HEK293T (cell line): ENCODE results near the gene DNMT1.
"Not testable (repeated sequence)": the region's sequence is repeated elsewhere in the genome, so short reads cannot be mapped to it uniquely, and the experiment has no call there.

ENCODE experiments used
- CTCF ChIA-PET: fragments of 350-600 bp; formaldehyde crosslinking; extraction: SDS; loops from one replicate; lab custom pipeline; 2021; ENCODE audit warnings: antibody characterized with exemption, inconsistent platforms; lab: Yijun Ruan, JAX
- POLR2A ChIA-PET: fragments of 350-600 bp; formaldehyde crosslinking; extraction: SDS; loops from one replicate; lab custom pipeline; 2020; ENCODE audit warnings: antibody characterized with exemption, inconsistent platforms; lab: Yijun Ruan, JAX
- DNase-seq: peaks from one replicate; pipeline ENCODE4 v3.0.0; 2012; ENCODE audit warnings: mixed read lengths; ENCODE audit errors: extremely low spot score
- ARNT ChIP-seq: fragments of 450-650 bp; IDR thresholded peaks from 2 replicates; pipeline ENCODE4 v1.6.1; 2017; ENCODE audit warnings: mild to moderate bottlenecking
- BHLHE40 ChIP-seq: fragments of 450-650 bp; IDR thresholded peaks from 2 replicates; pipeline ENCODE4 v1.6.1; 2016; ENCODE audit warnings: mild to moderate bottlenecking, moderate library complexity, borderline replicate concordance
- CTBP1 ChIP-seq: fragments of 450-650 bp; IDR thresholded peaks from 2 replicates; pipeline ENCODE4 v1.6.1; 2016; ENCODE audit warnings: borderline replicate concordance
- ELF4 ChIP-seq: fragments of 450-650 bp; IDR thresholded peaks from 2 replicates; pipeline ENCODE4 v1.6.1; 2017; ENCODE audit warnings: antibody characterized with exemption
- FOXA1 ChIP-seq: fragments of 450-650 bp; IDR thresholded peaks from 2 replicates; pipeline ENCODE4 v1.6.1; 2016; ENCODE audit warnings: mild to moderate bottlenecking
- FOXK2 ChIP-seq: fragments of 450-650 bp; IDR thresholded peaks from 2 replicates; pipeline ENCODE4 v1.6.1; 2016; ENCODE audit warnings: mild to moderate bottlenecking
- FOXM1 ChIP-seq: fragments of 450-650 bp; IDR thresholded peaks from 2 replicates; pipeline ENCODE4 v1.6.1; 2017; ENCODE audit warnings: mild to moderate bottlenecking, borderline replicate concordance
- HDGF ChIP-seq: fragments of 450-650 bp; IDR thresholded peaks from 2 replicates; pipeline ENCODE4 v1.6.1; 2017; ENCODE audit warnings: antibody characterized with exemption, borderline replicate concordance
- L3MBTL2 ChIP-seq: fragments of 450-650 bp; conservative IDR thresholded peaks from 2 replicates; pipeline ENCODE4 v1.6.1; 2016; ENCODE audit warnings: mild to moderate bottlenecking
- LEF1 ChIP-seq: fragments of 450-650 bp; IDR thresholded peaks from 2 replicates; pipeline ENCODE4 v1.6.1; 2017; ENCODE audit warnings: mild to moderate bottlenecking, borderline replicate concordance
- NFRKB ChIP-seq: fragments of 450-650 bp; IDR thresholded peaks from 2 replicates; pipeline ENCODE4 v1.6.1; 2016; ENCODE audit warnings: mild to moderate bottlenecking, moderate library complexity
- PKNOX1 ChIP-seq: fragments of 450-650 bp; IDR thresholded peaks from 2 replicates; pipeline ENCODE4 v1.6.1; 2016
- SP1 ChIP-seq: fragments of 450-650 bp; IDR thresholded peaks from 2 replicates; pipeline ENCODE4 v1.6.1; 2017
- SUZ12 ChIP-seq: fragments of 450-650 bp; IDR thresholded peaks from 2 replicates; pipeline ENCODE4 v1.6.1; 2016; ENCODE audit warnings: mild to moderate bottlenecking
- TARDBP ChIP-seq: fragments of 450-650 bp; IDR thresholded peaks from 2 replicates; pipeline ENCODE4 v1.6.1; 2016
- ZNF384 ChIP-seq: fragments of 450-650 bp; IDR thresholded peaks from 2 replicates; pipeline ENCODE4 v1.6.1; 2016

The DNMT1 gene

GRCh38 chr19:10187315-10187714 is 7.4 kb downstream of the DNMT1 start:
- POLR2A ChIA-PET, result no interaction called here
- TF ChIP-seq LEF1, result no peak
- no peak for DNase-seq
- CTCF ChIA-PET, result interaction anchor here (0.6 to 1.6 kb wide), 3 partner anchors 63 to 91 kb away, joined by 5 to 8 read pairs (median 7); partner anchors contain the start of gene EIF3G

DNA sequence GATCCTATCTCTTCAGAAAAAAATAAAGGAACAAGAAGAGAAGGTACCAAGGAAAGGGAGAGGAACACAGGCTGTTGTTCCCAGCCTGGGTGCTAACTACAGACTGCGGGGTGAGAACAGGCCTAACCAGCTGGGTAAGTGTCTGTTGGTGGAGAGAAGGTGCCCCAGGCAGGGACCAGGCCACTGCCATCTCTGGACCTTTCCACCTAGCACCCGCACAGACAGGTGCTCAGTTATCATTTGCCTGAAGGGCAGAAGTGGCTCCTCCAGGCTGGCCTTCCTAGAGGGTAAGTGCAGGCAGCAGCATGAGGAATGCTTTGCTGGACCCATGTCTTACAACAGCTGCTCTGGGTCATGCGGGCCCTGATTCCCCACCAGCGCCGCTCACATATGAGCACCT is 10.1 kb downstream of the DNMT1 start:
- POLR2A ChIA-PET, result interaction anchor here (0.9 to 1.0 kb wide), 2 partner anchors 10 kb away, joined by 3 to 4 read pairs; partner anchors contain the start of gene DNMT1
- CTCF ChIA-PET, result no interaction called here
- DNase-seq, result no peak
- TF ChIP-seq ARNT (no peak), SUZ12 (no peak)

GRCh38 chr19:10183926-10184325 is 10.8 kb downstream of the DNMT1 start:
- ChIA-PET CTCF (no interaction called here), POLR2A (interaction anchor here (1.0 kb wide), 1 partner anchor 10 kb away, joined by 4 read pairs; the partner anchor contains the start of gene DNMT1)

DNA sequence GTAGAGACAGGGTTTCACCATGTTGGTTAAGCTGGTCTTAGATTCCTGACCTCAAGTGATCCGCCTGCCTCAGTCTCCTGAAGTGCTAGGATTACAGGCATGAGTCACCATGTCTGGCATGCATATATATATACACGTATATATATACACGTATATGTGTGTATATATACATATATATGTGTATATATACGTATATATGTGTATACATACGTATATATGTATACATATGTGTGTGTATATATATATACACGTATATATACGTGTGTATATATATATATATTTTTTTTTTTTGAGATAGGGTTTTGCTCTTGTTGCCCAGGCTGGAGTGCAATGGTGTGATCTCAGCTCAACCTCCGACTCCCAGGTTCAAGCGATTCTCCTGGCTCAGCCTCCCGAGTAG is 11.9 kb downstream of the DNMT1 start:
- ChIA-PET CTCF (no interaction called here), POLR2A (interaction anchor here (1.2 kb wide), 1 partner anchor 12 kb away, joined by 6 read pairs; the partner anchor contains the start of gene DNMT1)
- no peak for DNase-seq
- no peak for TF ChIP-seq HDGF
- no peak for TF ChIP-seq CTBP1
- TF ChIP-seq PKNOX1, result no peak
- TF ChIP-seq SUZ12, result no peak
- TF ChIP-seq FOXK2, result no peak

More at GRCh38 chr19:10183926-10184325, 10.8 kb downstream of the DNMT1 start:
- no peak for TF ChIP-seq ZNF384
- no peak for TF ChIP-seq NFRKB
- no peak for TF ChIP-seq PKNOX1
- no peak for DNase-seq

DNA sequence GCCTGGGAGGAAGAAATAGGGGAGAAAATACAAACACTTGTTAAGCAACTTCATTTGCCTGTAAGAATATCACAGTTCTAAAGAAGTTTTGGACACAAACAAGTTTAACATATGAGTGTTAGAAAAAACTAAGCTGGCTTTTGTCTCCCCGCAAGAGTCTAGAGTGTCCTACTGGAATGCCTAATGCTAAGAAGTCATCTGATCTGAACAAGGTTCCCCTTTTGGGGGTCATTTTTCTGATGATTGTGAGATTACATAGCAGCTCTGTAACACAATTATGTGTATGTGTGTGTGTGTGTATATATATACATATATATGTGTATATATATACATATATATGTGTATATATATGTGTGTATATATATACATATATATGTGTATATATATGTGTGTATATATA is 12.7 kb downstream of the DNMT1 start:
- no peak for DNase-seq
- TF ChIP-seq FOXA1 (no peak), CTBP1 (no peak), SUZ12 (no peak), L3MBTL2 (no peak), FOXK2 (no peak), ELF4 (no peak), PKNOX1 (no peak), NFRKB (no peak), SP1 (no peak), LEF1 (no peak)
- POLR2A ChIA-PET, result interaction anchor here (1.2 kb wide), 1 partner anchor 13 kb away, joined by 6 read pairs; the partner anchor contains the start of gene DNMT1
- CTCF ChIA-PET, result no interaction called here

- TF ChIP-seq ELF4, result no peak
- no peak for TF ChIP-seq SUZ12
- TF ChIP-seq PKNOX1, result no peak
- no peak for TF ChIP-seq BHLHE40
- TF ChIP-seq FOXM1, result no peak
- TF ChIP-seq L3MBTL2, result no peak
- no peak for TF ChIP-seq SP1
- TF ChIP-seq CTBP1, result no peak
- TF ChIP-seq ARNT, result no peak
- no peak for TF ChIP-seq ZNF384
- TF ChIP-seq TARDBP, result no peak
- TF ChIP-seq FOXA1, result no peak
- no peak for TF ChIP-seq LEF1
- TF ChIP-seq NFRKB, result no peak
- TF ChIP-seq HDGF, result no peak
- no peak for TF ChIP-seq FOXK2
- DNase-seq, result no peak
- ChIA-PET POLR2A (no interaction called here), CTCF (no interaction called here)
Measured at GRCh38 chr19:10180459-10180858, 14.3 kb downstream of the DNMT1 start.

DNA sequence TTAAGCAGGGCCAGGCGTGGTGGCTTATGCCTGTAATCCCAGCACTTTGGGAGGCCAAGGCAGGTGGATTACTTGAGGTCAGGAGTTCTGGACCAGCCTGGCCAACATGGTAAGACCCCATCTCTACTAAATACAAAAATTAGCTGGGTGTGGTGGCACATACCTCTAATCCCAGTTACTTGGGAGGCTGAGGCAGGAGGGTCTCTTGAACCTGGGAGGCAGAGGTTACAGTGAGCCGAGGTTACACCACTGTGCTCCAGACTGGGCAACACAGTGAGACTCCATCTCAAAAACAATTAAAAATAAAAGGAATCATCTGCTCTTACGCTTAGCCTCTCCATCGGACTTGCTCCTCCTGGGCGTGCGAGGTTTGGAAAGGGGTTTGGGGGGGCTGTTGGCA is 14.7 kb downstream of the DNMT1 start:
- POLR2A ChIA-PET, DNase-seq, CTCF ChIA-PET: not testable (repeated sequence)
